ENCODE data around the gene CDYL.

- no peak for TF ChIP-seq CTCF (IDR thresholded peaks at IDR 0.05)
- TF ChIP-seq POLR2A (IDR thresholded peaks at IDR 0.05): no peak
Measured at GRCh38 chr6:4928426-4928825, 152.2 kb downstream of the CDYL start.

Measured in heart left ventricle (tissue), 13 donors.